Stimulated activated CD8-positive, alpha-beta memory T cell treated with anti-CD3 and anti-CD28 coated beads, Interleukin-12 subunit alpha, Interleukin-12 subunit beta, amount 100 ng/mL, for 1 hour (primary cell): ENCODE data around the gene ARHGEF1.

Experiments used
- DNase-seq: peaks from one replicate; pipeline ENCODE4 v3.0.0-alpha.2; 2020; ENCODE audit warnings: low read depth

Gene ARHGEF1

DNA sequence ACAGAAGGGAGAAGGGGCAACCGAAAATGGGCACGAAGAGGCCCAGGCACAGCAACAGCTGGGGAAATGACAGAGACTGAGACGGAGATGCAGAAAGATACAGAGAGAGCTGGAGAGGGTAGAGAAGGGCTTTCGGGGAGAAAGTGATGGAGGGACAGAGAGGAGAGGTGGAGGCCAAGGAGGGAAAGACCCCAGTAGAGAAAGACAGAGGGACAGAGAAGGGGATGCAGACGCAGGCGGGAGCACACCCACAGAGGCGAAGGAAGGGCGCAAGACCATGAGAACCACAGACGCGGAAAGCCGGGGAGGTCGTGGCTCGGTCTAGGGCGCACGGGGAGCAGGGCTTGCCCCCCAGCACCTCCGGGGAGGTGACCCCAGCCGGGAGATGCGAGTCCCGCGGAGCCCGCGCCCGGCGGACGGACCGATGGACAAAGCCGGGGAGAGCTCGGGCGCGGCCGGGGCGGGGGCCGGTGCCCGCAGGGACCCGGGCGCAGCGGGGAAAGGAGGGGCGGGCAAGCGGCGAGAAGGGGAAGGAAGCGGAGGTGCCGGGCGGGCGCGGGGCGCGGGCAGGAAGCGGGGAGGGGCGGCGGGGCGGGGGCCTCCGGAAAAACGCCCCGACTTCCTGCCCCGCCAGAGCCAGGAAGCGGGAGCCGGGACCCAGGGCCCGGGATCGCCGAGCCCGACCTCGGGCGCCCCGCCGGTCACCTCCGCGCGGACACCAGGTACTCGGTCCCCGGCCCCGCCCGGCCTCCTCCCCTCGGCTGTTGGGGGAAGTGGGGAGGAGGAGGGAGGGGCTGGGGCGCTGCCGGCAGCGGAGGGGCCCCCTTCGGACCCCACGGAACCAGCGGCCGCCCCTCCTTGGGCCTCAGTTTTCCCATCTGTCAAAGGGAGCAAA lies at the start of gene ARHGEF1:
TSS of gene ARHGEF1 (plus strand) at position 617 of the 895 bp plus-strand sequence. CDS start 4,899 bp downstream, outside the sequence.
- peak; percentile 44 for DNase-seq

- no peak for DNase-seq
Observed at GRCh38 chr19:41837981-41838708, 44.8 kb upstream of the ARHGEF1 start.

- DNase-seq, result no peak
Observed at GRCh38 chr19:41839211-41839610, 43.8 kb upstream of the ARHGEF1 start.

DNA sequence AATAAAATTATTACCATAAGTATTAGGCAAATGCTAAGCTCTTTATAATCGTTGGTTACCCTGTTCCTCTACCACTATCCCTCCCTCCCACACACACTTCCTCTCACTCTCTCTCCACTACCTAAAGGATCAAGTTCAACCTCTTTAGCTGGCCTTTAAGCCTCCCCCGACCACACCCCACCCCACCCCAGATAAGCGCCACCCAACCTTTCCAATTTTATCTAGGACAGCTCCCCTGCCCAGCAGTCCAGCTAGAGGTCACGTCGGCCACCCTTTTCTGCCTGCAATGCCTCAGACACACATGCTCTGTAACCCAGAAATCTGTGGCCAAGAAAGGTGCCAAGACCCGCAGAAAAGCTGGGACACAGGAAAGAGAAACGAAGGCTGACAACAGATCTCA lies 39.6 kb upstream of the ARHGEF1 start:
- DNase-seq, result no peak

DNA sequence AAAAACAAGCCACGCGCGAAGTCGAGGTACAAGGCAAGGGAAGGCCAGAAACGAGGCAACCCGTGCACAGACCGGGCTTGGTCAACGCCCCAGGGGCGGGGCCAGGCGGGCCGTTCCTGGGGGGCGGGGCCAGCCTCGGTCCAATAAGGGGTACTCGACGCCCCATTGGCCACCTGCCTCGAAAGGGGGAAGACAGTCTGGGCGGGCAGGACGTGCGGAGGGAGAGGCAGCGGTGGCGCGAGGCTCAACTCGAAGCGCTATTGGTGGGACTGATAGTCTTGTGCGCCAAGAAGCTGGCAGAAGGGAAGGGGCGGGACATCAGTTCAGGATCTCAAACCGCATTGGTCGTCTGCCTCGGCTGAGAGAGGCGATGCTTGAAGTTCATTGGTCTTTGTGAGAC lies 38.4 kb upstream of the ARHGEF1 start, which contains the start of gene LYPD4:
TSS of gene LYPD4 (minus strand) at position 83 of the 400 bp plus-strand sequence. CDS start 5,398 bp downstream, outside the sequence.
- no peak for DNase-seq

DNA sequence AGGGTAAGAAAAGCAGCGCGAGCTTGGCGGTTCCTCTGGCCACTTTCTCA lies 38.2 kb upstream of the ARHGEF1 start, which contains the start of gene DMRTC2:
TSS of gene DMRTC2 (plus strand) at position 42 of the 50 bp plus-strand sequence. CDS start 2,387 bp downstream, outside the sequence.
- no peak for DNase-seq

GRCh38 chr19:41845051-41845590 lies 37.9 kb upstream of the ARHGEF1 start:
- DNase-seq, result no peak

DNA sequence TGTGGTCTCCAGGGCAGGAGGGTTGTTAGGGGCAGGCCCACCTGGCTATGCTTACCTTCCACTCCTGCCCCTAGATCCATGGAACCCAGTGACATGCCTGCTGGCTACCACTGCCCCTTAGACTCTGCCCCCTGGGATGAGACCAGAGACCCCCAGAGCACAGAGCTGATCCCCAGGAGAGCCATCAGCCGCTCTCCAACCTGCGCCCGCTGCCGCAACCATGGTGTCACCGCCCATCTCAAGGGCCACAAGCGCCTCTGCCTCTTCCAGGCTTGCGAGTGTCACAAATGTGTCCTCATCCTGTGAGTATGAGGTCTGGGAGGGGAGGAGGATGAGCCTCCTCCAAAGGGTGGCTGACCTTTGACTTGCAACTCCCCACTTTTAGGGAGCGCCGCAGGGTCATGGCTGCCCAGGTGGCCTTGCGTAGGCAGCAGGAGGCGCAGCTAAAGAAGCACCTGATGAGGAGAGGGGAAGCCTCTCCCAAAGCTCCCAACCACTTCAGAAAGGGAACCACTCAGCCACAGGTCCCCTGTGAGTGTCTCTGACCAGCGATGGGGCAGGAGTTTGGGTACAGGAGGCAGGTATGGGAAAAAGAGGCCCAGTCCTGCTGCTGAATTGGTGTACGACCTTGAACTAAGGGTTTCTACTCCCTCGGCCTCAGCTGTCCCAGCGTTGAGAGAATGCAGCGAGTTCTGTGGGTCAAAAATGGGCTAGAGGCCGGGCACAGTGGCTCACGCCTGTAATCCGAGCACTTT lies 35.5 kb upstream of the ARHGEF1 start:
- DNase-seq, result no peak

DNA sequence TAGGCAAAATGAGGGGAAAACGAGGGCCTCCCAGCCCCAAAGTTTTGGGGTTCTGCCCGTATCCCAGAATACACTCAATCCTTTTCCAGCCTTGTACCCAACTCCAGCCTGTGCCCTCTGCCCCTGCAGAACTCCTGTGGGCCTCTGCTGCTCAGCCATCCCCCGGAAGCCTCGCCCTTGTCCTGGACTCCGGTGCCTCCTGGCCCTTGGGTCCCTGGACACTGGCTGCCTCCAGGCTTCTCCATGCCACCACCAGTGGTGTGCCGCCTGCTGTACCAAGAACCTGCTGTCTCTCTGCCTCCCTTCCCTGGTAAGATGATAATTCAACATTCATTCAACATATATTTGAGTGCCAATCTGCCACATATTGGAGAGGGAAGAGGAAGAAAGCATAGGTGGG lies 34.3 kb upstream of the ARHGEF1 start:
- DNase-seq, result no peak

GRCh38 chr19:41849067-41849466 lies 33.9 kb upstream of the ARHGEF1 start:
- no peak for DNase-seq

GRCh38 chr19:41850381-41850780 lies 32.6 kb upstream of the ARHGEF1 start:
- no peak for DNase-seq

- DNase-seq, result no peak
Observed at GRCh38 chr19:41851456-41851855, 31.5 kb upstream of the ARHGEF1 start.

DNA sequence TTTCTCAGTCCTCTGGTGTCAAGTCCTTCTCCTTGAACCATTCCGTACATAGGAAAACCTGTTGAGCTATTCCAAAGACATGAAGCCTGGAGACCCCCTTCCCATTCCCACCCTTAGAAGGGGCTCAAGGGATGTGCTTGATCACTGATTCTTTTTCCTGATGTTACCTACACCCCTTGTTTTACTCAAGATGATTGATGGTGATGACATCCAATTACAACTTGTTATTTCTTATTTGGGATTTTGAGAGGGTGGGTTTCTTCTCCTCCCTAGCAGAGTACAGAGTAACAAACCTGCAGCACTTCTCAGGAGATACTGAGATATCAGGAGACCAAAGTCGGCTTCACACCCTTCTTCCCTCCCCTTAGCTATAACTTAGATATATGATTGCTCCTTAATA lies 29.6 kb upstream of the ARHGEF1 start:
- no peak for DNase-seq

DNA sequence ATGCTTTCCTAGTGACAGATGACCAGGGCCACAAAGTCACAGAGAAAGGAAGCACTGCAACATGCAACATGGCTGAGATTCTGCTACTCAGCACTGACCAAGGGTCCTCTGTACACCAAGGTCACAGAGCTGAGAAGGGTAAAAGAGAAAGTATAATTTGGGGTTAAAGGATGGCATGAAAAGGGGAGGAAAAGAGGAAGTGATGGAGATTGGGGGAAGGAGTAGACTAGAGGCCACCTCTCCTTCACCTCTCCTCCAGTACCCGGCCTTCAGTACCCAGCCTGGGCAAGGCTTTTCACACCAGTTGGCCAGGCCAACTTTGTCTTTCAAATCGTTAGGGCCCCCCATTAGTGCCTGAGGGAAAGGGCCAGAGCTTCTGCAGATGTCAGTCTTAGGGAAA lies 29.2 kb upstream of the ARHGEF1 start:
- DNase-seq, result no peak

- DNase-seq, result no peak
Observed at GRCh38 chr19:41859213-41859617, 23.8 kb upstream of the ARHGEF1 start.

- DNase-seq, result peak; percentile 98
Observed at GRCh38 chr19:41859618-41860418, 23.2 kb upstream of the ARHGEF1 start, which contains the start of gene RPS19. Gene RPS19 (plus strand): TSS chr19:41860255. CDS start chr19:41860775, 520 bp downstream.

DNA sequence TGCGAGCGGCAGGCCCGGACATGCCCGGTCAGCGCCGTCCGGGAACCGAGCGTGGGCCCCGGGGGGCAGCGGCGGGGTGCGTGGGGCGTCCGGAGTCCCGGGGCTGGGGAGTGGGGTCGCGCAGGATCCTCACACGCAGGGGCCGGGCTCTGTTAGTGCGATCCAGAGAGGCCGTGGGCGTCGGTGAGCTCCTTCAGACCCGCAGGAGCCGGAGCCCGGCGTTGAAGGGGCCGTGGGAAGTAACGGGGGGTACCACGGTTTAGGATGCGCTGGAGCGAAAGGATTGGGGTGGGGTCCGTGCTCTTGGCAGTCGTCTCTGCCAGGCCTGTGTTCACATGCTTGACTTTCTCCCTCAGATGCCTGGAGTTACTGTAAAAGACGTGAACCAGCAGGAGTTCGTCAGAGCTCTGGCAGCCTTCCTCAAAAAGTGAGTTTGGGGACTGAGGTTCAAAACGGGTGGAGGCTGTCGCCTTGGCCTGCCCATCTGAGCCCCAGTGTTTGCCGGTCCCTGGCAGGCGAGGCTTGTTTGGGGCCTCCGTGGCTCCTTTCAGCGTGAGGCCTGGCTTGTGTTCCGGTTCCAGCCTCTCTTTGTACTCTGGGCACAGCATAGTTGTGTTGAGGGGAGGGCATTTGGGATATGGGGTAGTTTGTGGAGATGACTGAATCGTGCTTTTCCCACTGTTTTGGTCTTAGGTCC lies 22.4 kb upstream of the ARHGEF1 start:
- no peak for DNase-seq

GRCh38 chr19:41861116-41861768 lies 21.7 kb upstream of the ARHGEF1 start:
- DNase-seq, result no peak

- DNase-seq, result no peak
Observed at GRCh38 chr19:41861846-41862245, 21.1 kb upstream of the ARHGEF1 start.

GRCh38 chr19:41862445-41862986 lies 20.5 kb upstream of the ARHGEF1 start:
- DNase-seq, result no peak
